ENCODE measurements around the gene NUDT16L1.

DNA sequence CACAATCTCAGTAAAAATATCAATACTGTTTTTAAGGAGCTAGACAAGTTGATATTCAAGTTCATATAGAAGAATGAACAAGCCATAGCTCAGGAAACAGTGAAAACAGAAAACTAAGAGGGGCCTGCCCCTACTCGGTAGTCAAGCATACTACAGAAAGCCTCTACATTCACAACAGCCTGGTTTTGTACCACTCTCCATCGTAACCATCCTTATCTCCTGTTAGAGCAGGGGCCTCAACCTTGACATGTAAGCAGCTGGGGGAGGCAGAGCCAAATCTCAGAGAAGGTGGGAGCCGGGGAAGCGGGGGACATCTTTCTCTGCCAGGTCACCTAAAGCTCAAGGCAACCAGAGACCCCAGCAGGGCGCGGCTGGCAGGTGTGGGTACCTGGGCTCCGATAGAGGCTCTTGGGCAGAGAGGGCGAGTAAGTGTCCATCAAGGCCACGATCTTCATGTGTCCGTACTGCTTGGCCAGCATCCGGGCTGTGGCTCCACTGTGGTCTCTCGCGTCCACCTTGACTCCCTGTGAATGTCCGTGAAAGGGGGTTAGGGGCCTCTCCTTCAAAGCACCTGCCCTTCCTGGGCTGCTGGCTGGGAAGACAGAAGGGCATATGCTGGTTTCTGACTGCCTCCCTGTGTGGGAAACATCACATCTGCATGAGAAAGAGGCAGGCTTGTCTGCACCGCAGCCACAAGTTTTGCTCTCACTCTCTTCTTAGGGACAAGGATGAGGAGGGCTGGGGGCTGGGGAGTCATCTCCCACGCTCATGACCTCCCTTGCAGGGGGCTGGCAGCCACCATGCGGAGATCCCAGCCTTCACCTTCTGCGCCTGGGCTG lies 20.5 kb downstream of the NUDT16L1 start:
- no peak for TF ChIP-seq POLR2A (IDR thresholded peaks at IDR 0.05)
- TF ChIP-seq, protein P1, sequence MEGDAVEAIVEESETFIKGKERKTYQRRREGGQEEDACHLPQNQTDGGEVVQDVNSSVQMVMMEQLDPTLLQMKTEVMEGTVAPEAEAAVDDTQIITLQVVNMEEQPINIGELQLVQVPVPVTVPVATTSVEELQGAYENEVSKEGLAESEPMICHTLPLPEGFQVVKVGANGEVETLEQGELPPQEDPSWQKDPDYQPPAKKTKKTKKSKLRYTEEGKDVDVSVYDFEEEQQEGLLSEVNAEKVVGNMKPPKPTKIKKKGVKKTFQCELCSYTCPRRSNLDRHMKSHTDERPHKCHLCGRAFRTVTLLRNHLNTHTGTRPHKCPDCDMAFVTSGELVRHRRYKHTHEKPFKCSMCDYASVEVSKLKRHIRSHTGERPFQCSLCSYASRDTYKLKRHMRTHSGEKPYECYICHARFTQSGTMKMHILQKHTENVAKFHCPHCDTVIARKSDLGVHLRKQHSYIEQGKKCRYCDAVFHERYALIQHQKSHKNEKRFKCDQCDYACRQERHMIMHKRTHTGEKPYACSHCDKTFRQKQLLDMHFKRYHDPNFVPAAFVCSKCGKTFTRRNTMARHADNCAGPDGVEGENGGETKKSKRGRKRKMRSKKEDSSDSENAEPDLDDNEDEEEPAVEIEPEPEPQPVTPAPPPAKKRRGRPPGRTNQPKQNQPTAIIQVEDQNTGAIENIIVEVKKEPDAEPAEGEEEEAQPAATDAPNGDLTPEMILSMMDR (IDR thresholded peaks at IDR 0.05): no peak
- no peak for TF ChIP-seq POLR2AphosphoS5 (IDR thresholded peaks at IDR 0.05)
- TF ChIP-seq EP300 (IDR thresholded peaks at IDR 0.05): no peak
